ENCODE data around the gene ETS1. TPM values are rescaled to one million over a fixed set of nuclear protein-coding genes. Genes with fewer than 3 reads are reported as not detected.

The ETS1 gene
- total RNA-seq, 1 donor = 67.3 TPM

- Histone ChIP-seq H3K4me2 (ENCODE audit: insufficient read depth, low read length) (no peak overlapping the region), H3K27me3 (ENCODE audit: insufficient read depth, low read length) (peaks cover 10% of the 10 kb centered on the region), H3K4me3 (ENCODE audit: insufficient read depth, low read length) (no peak overlapping the region), H3K36me3 (ENCODE audit: insufficient read depth, low read length) (no peaks in the 10 kb centered on the region), H3K79me2 (ENCODE audit: insufficient read depth, low read length) (no peaks in the 10 kb centered on the region), H3K27ac (ENCODE audit: low read depth, low read length) (no peak overlapping the region), H3K4me1 (ENCODE audit: insufficient read depth, low read length) (peaks cover 26% of the 10 kb centered on the region), H4K20me1 (ENCODE audit: insufficient read depth, low read length) (no peaks in the 10 kb centered on the region), H2AFZ (ENCODE audit: low read length) (no peak overlapping the region), H3K9me3 (ENCODE audit: low read depth, low read length) (no peaks in the 10 kb centered on the region)
- DNase-seq (ENCODE audit: insufficient read length, low spot score, missing footprints) = peak; percentile 36
- TF ChIP-seq, protein P1, sequence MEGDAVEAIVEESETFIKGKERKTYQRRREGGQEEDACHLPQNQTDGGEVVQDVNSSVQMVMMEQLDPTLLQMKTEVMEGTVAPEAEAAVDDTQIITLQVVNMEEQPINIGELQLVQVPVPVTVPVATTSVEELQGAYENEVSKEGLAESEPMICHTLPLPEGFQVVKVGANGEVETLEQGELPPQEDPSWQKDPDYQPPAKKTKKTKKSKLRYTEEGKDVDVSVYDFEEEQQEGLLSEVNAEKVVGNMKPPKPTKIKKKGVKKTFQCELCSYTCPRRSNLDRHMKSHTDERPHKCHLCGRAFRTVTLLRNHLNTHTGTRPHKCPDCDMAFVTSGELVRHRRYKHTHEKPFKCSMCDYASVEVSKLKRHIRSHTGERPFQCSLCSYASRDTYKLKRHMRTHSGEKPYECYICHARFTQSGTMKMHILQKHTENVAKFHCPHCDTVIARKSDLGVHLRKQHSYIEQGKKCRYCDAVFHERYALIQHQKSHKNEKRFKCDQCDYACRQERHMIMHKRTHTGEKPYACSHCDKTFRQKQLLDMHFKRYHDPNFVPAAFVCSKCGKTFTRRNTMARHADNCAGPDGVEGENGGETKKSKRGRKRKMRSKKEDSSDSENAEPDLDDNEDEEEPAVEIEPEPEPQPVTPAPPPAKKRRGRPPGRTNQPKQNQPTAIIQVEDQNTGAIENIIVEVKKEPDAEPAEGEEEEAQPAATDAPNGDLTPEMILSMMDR (IDR thresholded peaks at IDR 0.05; ENCODE audit: extremely low read depth, low read depth, low read length) = no peak
Observed at GRCh38 chr11:128579798-128580504, 7.4 kb downstream of the ETS1 start.

DNA sequence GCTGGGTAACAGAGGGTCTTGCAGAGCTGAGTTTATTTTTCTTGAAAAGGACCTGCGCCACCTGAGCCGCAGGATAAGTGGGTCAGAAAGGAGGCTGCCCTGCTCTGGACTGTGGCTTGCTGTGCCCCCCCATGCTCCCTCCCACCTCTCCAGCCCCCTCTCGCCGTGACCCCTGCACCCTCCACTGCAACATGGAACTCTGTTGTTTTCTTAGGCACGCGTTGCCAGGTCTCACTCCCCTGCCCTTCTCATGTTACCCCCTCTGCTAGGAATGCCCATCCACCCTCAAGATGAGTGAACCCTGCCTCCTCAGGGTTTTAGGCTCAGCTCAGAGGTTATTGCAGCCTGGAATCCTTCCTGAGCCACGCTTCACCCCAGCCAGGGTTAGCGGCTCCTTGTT is 10.8 kb downstream of the ETS1 start:
- Histone ChIP-seq H3K79me2 (ENCODE audit: insufficient read depth, low read length) (no peaks in the 10 kb centered on the region), H3K27ac (ENCODE audit: low read depth, low read length) (no peak overlapping the region), H3K4me2 (ENCODE audit: insufficient read depth, low read length) (peak overlapping the region; percentile 1), H2AFZ (ENCODE audit: low read length) (no peak overlapping the region), H3K4me1 (ENCODE audit: insufficient read depth, low read length) (peaks cover 15% of the 10 kb centered on the region), H3K27me3 (ENCODE audit: insufficient read depth, low read length) (peaks cover 23% of the 10 kb centered on the region), H3K36me3 (ENCODE audit: insufficient read depth, low read length) (no peaks in the 10 kb centered on the region), H3K4me3 (ENCODE audit: insufficient read depth, low read length) (no peak overlapping the region), H4K20me1 (ENCODE audit: insufficient read depth, low read length) (no peaks in the 10 kb centered on the region), H3K9me3 (ENCODE audit: low read depth, low read length) (no peaks in the 10 kb centered on the region)
- no peak for DNase-seq (ENCODE audit: insufficient read length, low spot score, missing footprints)
- TF ChIP-seq, protein P1 (IDR thresholded peaks at IDR 0.05; ENCODE audit: extremely low read depth, low read depth, low read length) = no peak

- no peaks in the 10 kb centered on the region for H3K36me3 ChIP-seq (ENCODE audit: insufficient read depth, low read length)
- H3K4me3 ChIP-seq (ENCODE audit: insufficient read depth, low read length) = no peak overlapping the region
- H3K9me3 ChIP-seq (ENCODE audit: low read depth, low read length) = no peaks in the 10 kb centered on the region
- H3K4me2 ChIP-seq (ENCODE audit: insufficient read depth, low read length) = peak overlapping the region; percentile 1
- H3K27me3 ChIP-seq (ENCODE audit: insufficient read depth, low read length) = peaks cover 23% of the 10 kb centered on the region
- peaks cover 15% of the 10 kb centered on the region for H3K4me1 ChIP-seq (ENCODE audit: insufficient read depth, low read length)
- no peaks in the 10 kb centered on the region for H3K79me2 ChIP-seq (ENCODE audit: insufficient read depth, low read length)
- peak; percentile 65 for DNase-seq (ENCODE audit: insufficient read length, low spot score, missing footprints)
- H2AFZ ChIP-seq (ENCODE audit: low read length) = no peak overlapping the region
- TF ChIP-seq, protein P1 (IDR thresholded peaks at IDR 0.05; ENCODE audit: extremely low read depth, low read depth, low read length) = no peak
- no peaks in the 10 kb centered on the region for H4K20me1 ChIP-seq (ENCODE audit: insufficient read depth, low read length)
- H3K27ac ChIP-seq (ENCODE audit: low read depth, low read length) = no peak overlapping the region
Observed at GRCh38 chr11:128575961-128576350, 11.4 kb downstream of the ETS1 start.

- TF ChIP-seq, protein P1 (IDR thresholded peaks at IDR 0.05; ENCODE audit: extremely low read depth, low read depth, low read length) = no peak
- H2AFZ ChIP-seq (ENCODE audit: low read length) = no peak overlapping the region
- H3K4me2 ChIP-seq (ENCODE audit: insufficient read depth, low read length) = no peak overlapping the region
- H3K4me3 ChIP-seq (ENCODE audit: insufficient read depth, low read length) = no peak overlapping the region
- H3K9me3 ChIP-seq (ENCODE audit: low read depth, low read length) = no peaks in the 10 kb centered on the region
- DNase-seq (ENCODE audit: insufficient read length, low spot score, missing footprints) = no peak
- no peaks in the 10 kb centered on the region for H3K79me2 ChIP-seq (ENCODE audit: insufficient read depth, low read length)
- no peaks in the 10 kb centered on the region for H4K20me1 ChIP-seq (ENCODE audit: insufficient read depth, low read length)
- H3K27ac ChIP-seq (ENCODE audit: low read depth, low read length) = no peak overlapping the region
- H3K27me3 ChIP-seq (ENCODE audit: insufficient read depth, low read length) = peaks cover 23% of the 10 kb centered on the region
- H3K4me1 ChIP-seq (ENCODE audit: insufficient read depth, low read length) = peaks cover 15% of the 10 kb centered on the region
- H3K36me3 ChIP-seq (ENCODE audit: insufficient read depth, low read length) = no peaks in the 10 kb centered on the region
Observed at GRCh38 chr11:128575174-128575960, 12.0 kb downstream of the ETS1 start.
